Chondrocyte (in vitro differentiated cells): ENCODE results near the gene TSPAN5. TPM values are rescaled to one million over a fixed set of nuclear protein-coding genes. Genes with fewer than 3 reads are reported as not detected.

Experiments used
- DNase-seq: peaks from one replicate; pipeline ENCODE4 v3.0.0; 2021; ENCODE audit warnings: mixed read lengths, low spot score
- H3K27ac Mint-ChIP-seq: one replicate; pipeline ENCODE4 v1.8.0; 2021; ENCODE audit warnings: mild to moderate bottlenecking, moderate library complexity, mixed read lengths; ENCODE audit not compliant: unreplicated experiment
- H3K27me3 Mint-ChIP-seq: 2 replicates; pipeline ENCODE4 v1.8.0; 2021; ENCODE audit warnings: low read depth, mixed read lengths
- H3K36me3 Mint-ChIP-seq: 2 replicates; pipeline ENCODE4 v1.8.0; 2021; ENCODE audit warnings: low read depth, mixed read lengths
- H3K4me1 Mint-ChIP-seq: 2 replicates; pipeline ENCODE4 v1.8.0; 2021; ENCODE audit warnings: low read depth, mild to moderate bottlenecking, mixed read lengths
- H3K4me3 Mint-ChIP-seq: one replicate; pipeline ENCODE4 v1.8.0; 2021; ENCODE audit warnings: mild to moderate bottlenecking, moderate library complexity, mixed read lengths; ENCODE audit not compliant: unreplicated experiment
- H3K9me3 Mint-ChIP-seq: 2 replicates; pipeline ENCODE4 v1.8.0; 2021; ENCODE audit warnings: low read depth, mixed read lengths
- CTCF ChIP-seq: fragments of 200-600 bp; sonication (generic); IDR thresholded peaks from 2 replicates; pipeline ENCODE4 v1.5.0; 2021; ENCODE audit warnings: antibody characterized with exemption, mild to moderate bottlenecking, moderate library complexity
- total RNA-seq: library from RNA; stranded (reverse); gene quantifications from 3 replicates; pipeline ENCODE4 v1.2.1, GENCODE V29; 2021

Gene TSPAN5
- total RNA-seq, 1 donor from 2014 or later: 55.5 TPM

- H3K36me3 Mint-ChIP-seq: no peaks in the 10 kb centered on the region
- peaks cover 65% of the 10 kb centered on the region for H3K4me1 Mint-ChIP-seq
- TF ChIP-seq CTCF: no peak
- peaks cover 5% of the 10 kb centered on the region for H3K9me3 Mint-ChIP-seq
- no peak for DNase-seq
- H3K27me3 Mint-ChIP-seq: no peaks in the 10 kb centered on the region
- peak overlapping the region; percentile 89 for H3K27ac Mint-ChIP-seq
- peak overlapping the region; percentile 47 for H3K4me3 Mint-ChIP-seq
Observed at GRCh38 chr4:98527534-98528269, 130.7 kb downstream of the TSPAN5 start.

- DNase-seq: no peak
- peaks cover 94% of the 10 kb centered on the region for H3K4me1 Mint-ChIP-seq
- H3K27ac Mint-ChIP-seq: peak overlapping the region; percentile 88
- no peaks in the 10 kb centered on the region for H3K9me3 Mint-ChIP-seq
- H3K27me3 Mint-ChIP-seq: no peaks in the 10 kb centered on the region
- H3K36me3 Mint-ChIP-seq: no peaks in the 10 kb centered on the region
- no peak for TF ChIP-seq CTCF
- H3K4me3 Mint-ChIP-seq: no peak overlapping the region
Observed at GRCh38 chr4:98524230-98524629, 134.2 kb downstream of the TSPAN5 start.

- Mint-ChIP-seq H3K27me3 (no peaks in the 10 kb centered on the region), H3K4me3 (peak overlapping the region; percentile 2), H3K36me3 (no peaks in the 10 kb centered on the region), H3K4me1 (peaks cover 96% of the 10 kb centered on the region), H3K9me3 (no peaks in the 10 kb centered on the region), H3K27ac (peak overlapping the region; percentile 88)
- TF ChIP-seq CTCF: no peak
- no peak for DNase-seq
Observed at GRCh38 chr4:98522636-98523395, 135.6 kb downstream of the TSPAN5 start.

- peak overlapping the region; percentile 88 for H3K27ac Mint-ChIP-seq
- no peak for DNase-seq
- no peaks in the 10 kb centered on the region for H3K9me3 Mint-ChIP-seq
- H3K27me3 Mint-ChIP-seq: no peaks in the 10 kb centered on the region
- H3K4me3 Mint-ChIP-seq: peak overlapping the region; percentile 4
- peaks cover 96% of the 10 kb centered on the region for H3K4me1 Mint-ChIP-seq
- no peaks in the 10 kb centered on the region for H3K36me3 Mint-ChIP-seq
- TF ChIP-seq CTCF: no peak
Observed at GRCh38 chr4:98522062-98522461, 136.3 kb downstream of the TSPAN5 start.

- peaks cover 96% of the 10 kb centered on the region for H3K4me1 Mint-ChIP-seq
- no peak for DNase-seq
- H3K27me3 Mint-ChIP-seq: no peaks in the 10 kb centered on the region
- peak overlapping the region; percentile 4 for H3K4me3 Mint-ChIP-seq
- H3K27ac Mint-ChIP-seq: peak overlapping the region; percentile 88
- TF ChIP-seq CTCF: no peak
- H3K36me3 Mint-ChIP-seq: peaks cover 1% of the 10 kb centered on the region
- no peaks in the 10 kb centered on the region for H3K9me3 Mint-ChIP-seq
Observed at GRCh38 chr4:98521486-98521885, 136.9 kb downstream of the TSPAN5 start.
